ENCODE data around the gene BICD2.

Gene BICD2

DNA sequence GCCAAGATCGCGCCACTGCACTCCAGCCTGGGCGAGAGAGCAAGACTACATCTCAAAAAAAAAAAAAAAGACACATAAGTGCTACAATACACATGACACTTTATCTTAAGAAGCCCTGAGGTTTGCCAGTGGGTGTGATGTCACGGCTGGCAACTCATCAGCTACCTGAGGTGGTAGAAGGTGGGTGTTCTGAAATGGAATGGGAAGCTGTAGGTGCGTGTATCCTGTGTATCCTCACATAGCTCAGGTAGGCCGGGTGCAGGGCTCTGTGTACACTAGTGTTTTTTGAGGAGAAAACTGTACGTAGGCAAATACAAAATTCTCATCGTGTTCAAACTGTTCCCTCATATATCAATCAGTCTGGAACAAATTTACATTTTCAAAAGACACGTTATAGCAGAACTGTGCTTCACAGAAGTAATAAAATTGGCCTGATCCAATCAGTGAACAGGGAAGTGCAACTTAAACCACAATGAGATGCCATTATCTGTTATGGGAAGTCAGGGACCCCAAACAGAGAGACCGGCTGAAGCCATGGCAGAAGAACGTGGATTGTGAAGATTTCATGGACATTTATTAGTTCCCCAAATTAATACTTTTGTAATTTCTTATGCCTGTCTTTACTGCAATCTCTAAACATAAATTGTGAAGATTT lies 10.4 kb downstream of the BICD2 start:
- Histone ChIP-seq H3K27me3 (ENCODE audit: control insufficient read depth, insufficient read depth, low read length) (no peaks in the 10 kb centered on the region), H3K36me3 (ENCODE audit: control insufficient read depth, insufficient read depth, low read length) (no peaks in the 10 kb centered on the region), H3K4me3 (ENCODE audit: low read length) (no peak overlapping the region), H3K9ac (ENCODE audit: low read length) (no peak overlapping the region), H3K9me3 (ENCODE audit: control insufficient read depth, low read length) (no peaks in the 10 kb centered on the region), H3K4me1 (ENCODE audit: control insufficient read depth, insufficient read depth, low read length) (peaks cover 2% of the 10 kb centered on the region)

- no peak overlapping the region for H3K9ac ChIP-seq (ENCODE audit: low read length)
- peaks cover 15% of the 10 kb centered on the region for H3K4me1 ChIP-seq (ENCODE audit: control insufficient read depth, insufficient read depth, low read length)
- no peaks in the 10 kb centered on the region for H3K36me3 ChIP-seq (ENCODE audit: control insufficient read depth, insufficient read depth, low read length)
- H3K4me3 ChIP-seq (ENCODE audit: low read length) = no peak overlapping the region
- no peaks in the 10 kb centered on the region for H3K27me3 ChIP-seq (ENCODE audit: control insufficient read depth, insufficient read depth, low read length)
- no peaks in the 10 kb centered on the region for H3K9me3 ChIP-seq (ENCODE audit: control insufficient read depth, low read length)
These were observed 11.7 kb downstream of the BICD2 start for GRCh38 chr9:92752812-92753404.

- Histone ChIP-seq H3K27me3 (ENCODE audit: control insufficient read depth, insufficient read depth, low read length) (no peaks in the 10 kb centered on the region), H3K4me3 (ENCODE audit: low read length) (no peak overlapping the region), H3K4me1 (ENCODE audit: control insufficient read depth, insufficient read depth, low read length) (peaks cover 30% of the 10 kb centered on the region), H3K9ac (ENCODE audit: low read length) (no peak overlapping the region), H3K9me3 (ENCODE audit: control insufficient read depth, low read length) (no peaks in the 10 kb centered on the region), H3K36me3 (ENCODE audit: control insufficient read depth, insufficient read depth, low read length) (no peaks in the 10 kb centered on the region)
These were observed 14.7 kb downstream of the BICD2 start for GRCh38 chr9:92749934-92750315.

DNA sequence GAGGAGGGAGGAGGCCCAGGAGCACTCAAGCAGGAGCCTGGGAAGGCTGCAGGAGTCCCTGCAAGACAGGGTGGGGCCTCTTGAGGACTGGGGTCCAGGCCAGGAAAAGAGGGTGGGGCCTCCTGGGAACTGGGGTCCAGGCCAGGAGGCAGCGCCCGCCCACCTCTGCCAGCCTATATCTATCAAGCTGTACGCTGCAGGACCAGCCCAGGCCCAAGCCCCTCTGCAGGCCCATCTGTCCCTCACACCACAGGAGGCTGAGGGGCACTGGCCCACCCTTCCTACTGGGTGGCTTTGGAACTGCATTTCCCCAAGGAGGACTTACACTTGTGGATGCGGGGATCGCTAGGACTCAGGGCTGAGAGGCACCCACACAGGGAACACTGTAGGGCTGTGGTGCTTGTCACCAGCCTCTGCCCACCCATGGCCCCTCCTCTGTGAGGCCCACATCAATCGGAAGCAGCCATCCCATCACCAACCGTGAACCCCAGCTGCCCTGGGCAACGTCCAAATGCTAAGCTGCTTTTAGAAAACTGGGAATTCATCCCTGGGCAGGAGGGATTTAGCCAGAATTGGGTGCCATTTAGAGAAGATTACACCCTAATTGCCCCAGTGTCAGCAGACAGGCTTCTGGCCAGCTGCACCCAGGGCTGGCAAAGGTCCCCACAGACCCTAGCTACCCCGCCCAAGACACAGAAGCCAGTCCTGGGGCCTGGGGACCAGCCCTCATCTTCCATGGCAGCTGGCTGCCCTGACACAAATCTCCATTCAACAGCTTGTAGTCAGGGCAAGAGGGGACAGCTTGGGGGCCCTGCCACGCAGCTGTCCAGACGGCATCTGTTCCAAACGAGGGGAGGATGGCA lies 15.3 kb downstream of the BICD2 start:
- H3K9ac ChIP-seq (ENCODE audit: low read length) = no peak overlapping the region
- peaks cover 30% of the 10 kb centered on the region for H3K4me1 ChIP-seq (ENCODE audit: control insufficient read depth, insufficient read depth, low read length)
- no peak overlapping the region for H3K4me3 ChIP-seq (ENCODE audit: low read length)

GRCh38 chr9:92748233-92748497 lies 16.5 kb downstream of the BICD2 start:
- no peaks in the 10 kb centered on the region for H3K9me3 ChIP-seq (ENCODE audit: control insufficient read depth, low read length)
- no peaks in the 10 kb centered on the region for H3K27me3 ChIP-seq (ENCODE audit: control insufficient read depth, insufficient read depth, low read length)
- H3K4me1 ChIP-seq (ENCODE audit: control insufficient read depth, insufficient read depth, low read length) = peaks cover 30% of the 10 kb centered on the region
- H3K4me3 ChIP-seq (ENCODE audit: low read length) = no peak overlapping the region
- no peaks in the 10 kb centered on the region for H3K36me3 ChIP-seq (ENCODE audit: control insufficient read depth, insufficient read depth, low read length)
- no peak overlapping the region for H3K9ac ChIP-seq (ENCODE audit: low read length)

More for the DNA sequence above, 15.3 kb downstream of the BICD2 start:
- Histone ChIP-seq H3K36me3 (ENCODE audit: control insufficient read depth, insufficient read depth, low read length) (no peaks in the 10 kb centered on the region), H3K27me3 (ENCODE audit: control insufficient read depth, insufficient read depth, low read length) (no peaks in the 10 kb centered on the region), H3K9me3 (ENCODE audit: control insufficient read depth, low read length) (no peaks in the 10 kb centered on the region)

- Histone ChIP-seq H3K4me3 (ENCODE audit: low read length) (no peak overlapping the region), H3K27me3 (ENCODE audit: control insufficient read depth, insufficient read depth, low read length) (no peaks in the 10 kb centered on the region), H3K9me3 (ENCODE audit: control insufficient read depth, low read length) (no peaks in the 10 kb centered on the region), H3K9ac (ENCODE audit: low read length) (no peak overlapping the region), H3K36me3 (ENCODE audit: control insufficient read depth, insufficient read depth, low read length) (no peaks in the 10 kb centered on the region), H3K4me1 (ENCODE audit: control insufficient read depth, insufficient read depth, low read length) (peaks cover 30% of the 10 kb centered on the region)
These were observed 17.0 kb downstream of the BICD2 start for GRCh38 chr9:92747459-92748232.

DNA sequence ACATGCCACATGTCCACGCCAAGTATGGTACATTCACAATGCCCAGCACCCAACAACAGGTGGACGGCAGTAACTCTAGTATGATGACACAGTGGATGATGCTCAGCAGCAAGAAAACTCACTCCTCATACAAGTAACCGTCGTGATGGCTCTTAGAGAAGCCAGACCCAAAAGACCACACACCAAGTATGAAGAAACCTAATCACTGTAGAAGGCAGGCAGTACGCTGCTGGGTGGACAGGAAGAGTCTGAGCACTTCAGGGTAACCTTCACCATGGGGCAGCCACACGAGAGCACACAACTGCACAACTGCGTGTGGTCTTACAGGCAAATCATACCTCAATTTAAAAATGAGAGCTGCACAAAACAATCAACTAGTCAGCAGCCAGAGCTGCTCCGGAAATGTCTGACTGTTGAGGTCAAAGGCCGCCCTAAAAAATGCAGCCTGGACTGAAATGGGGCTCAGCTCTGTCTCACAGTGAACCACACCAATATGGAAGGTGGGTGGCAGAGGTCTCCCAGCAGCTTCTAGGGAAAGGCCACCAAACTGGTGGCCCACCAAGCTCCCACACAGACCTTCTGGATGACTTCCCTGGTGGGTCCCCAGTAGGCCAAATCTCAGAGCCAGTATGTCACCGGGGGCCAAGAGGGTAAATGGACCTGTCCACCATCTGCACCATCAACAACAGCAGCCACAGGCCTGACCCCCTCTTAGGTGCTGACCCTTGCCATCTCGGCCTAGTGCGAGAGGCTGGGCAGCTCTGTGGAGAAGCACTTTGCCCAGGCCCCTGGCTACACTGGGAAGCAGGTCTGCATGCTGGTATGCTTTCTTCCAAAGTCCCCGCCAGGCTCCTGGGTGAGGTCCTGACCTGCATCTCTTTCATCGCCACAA lies 17.8 kb downstream of the BICD2 start:
- H3K36me3 ChIP-seq (ENCODE audit: control insufficient read depth, insufficient read depth, low read length) = no peaks in the 10 kb centered on the region
- no peak overlapping the region for H3K4me3 ChIP-seq (ENCODE audit: low read length)
- H3K27me3 ChIP-seq (ENCODE audit: control insufficient read depth, insufficient read depth, low read length) = no peaks in the 10 kb centered on the region
- no peak overlapping the region for H3K9ac ChIP-seq (ENCODE audit: low read length)
- H3K9me3 ChIP-seq (ENCODE audit: control insufficient read depth, low read length) = no peaks in the 10 kb centered on the region
- peaks cover 30% of the 10 kb centered on the region for H3K4me1 ChIP-seq (ENCODE audit: control insufficient read depth, insufficient read depth, low read length)

DNA sequence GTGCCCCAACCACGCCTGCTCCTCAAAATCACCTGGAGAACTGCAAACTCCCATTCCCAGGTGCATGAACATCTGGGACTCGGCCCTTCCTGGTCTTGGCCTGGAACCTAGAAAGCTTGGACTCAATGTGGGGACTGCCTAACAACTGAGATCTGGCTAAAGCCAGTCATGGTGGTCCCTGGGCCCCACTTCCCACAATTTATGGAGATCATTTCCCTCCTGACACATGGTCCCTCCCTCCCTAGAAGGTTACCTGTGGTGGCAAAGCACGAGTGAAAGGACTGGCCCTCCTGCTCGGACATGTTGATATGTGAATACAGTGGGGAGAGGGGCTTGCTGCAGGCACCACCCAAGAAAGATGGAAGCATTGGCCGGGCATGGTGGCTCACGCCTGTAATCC lies 18.8 kb downstream of the BICD2 start:
- Histone ChIP-seq H3K9ac (ENCODE audit: low read length) (no peak overlapping the region), H3K4me3 (ENCODE audit: low read length) (no peak overlapping the region), H3K27me3 (ENCODE audit: control insufficient read depth, insufficient read depth, low read length) (no peaks in the 10 kb centered on the region), H3K36me3 (ENCODE audit: control insufficient read depth, insufficient read depth, low read length) (no peaks in the 10 kb centered on the region), H3K4me1 (ENCODE audit: control insufficient read depth, insufficient read depth, low read length) (peaks cover 31% of the 10 kb centered on the region), H3K9me3 (ENCODE audit: control insufficient read depth, low read length) (no peaks in the 10 kb centered on the region)

- no peak overlapping the region for H3K4me3 ChIP-seq (ENCODE audit: low read length)
- peaks cover 35% of the 10 kb centered on the region for H3K4me1 ChIP-seq (ENCODE audit: control insufficient read depth, insufficient read depth, low read length)
- no peak overlapping the region for H3K9ac ChIP-seq (ENCODE audit: low read length)
- no peaks in the 10 kb centered on the region for H3K36me3 ChIP-seq (ENCODE audit: control insufficient read depth, insufficient read depth, low read length)
- no peaks in the 10 kb centered on the region for H3K27me3 ChIP-seq (ENCODE audit: control insufficient read depth, insufficient read depth, low read length)
- no peaks in the 10 kb centered on the region for H3K9me3 ChIP-seq (ENCODE audit: control insufficient read depth, low read length)
These were observed 19.3 kb downstream of the BICD2 start for GRCh38 chr9:92745331-92745730.

DNA sequence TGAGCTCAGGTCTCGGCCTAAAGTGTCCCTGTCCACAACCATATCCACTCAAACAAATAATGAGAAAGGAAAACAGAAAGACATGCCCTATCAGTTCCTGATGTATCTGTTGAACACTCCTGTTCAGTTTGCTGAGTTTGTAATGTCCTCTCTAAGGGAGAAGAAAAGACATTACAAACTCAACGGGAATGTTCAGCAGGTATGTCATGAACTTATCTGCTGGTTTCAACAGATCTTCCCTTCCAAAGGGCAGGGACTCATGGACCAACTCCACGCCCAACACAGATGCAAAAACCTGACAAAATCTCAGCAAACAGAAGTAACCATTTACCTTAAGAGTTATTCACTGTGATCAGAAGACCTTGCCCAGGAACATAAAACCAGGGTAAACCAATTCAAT lies 23.7 kb downstream of the BICD2 start:
- H3K27me3 ChIP-seq (ENCODE audit: control insufficient read depth, insufficient read depth, low read length) = no peaks in the 10 kb centered on the region
- H3K9me3 ChIP-seq (ENCODE audit: control insufficient read depth, low read length) = no peaks in the 10 kb centered on the region
- no peaks in the 10 kb centered on the region for H3K36me3 ChIP-seq (ENCODE audit: control insufficient read depth, insufficient read depth, low read length)
- H3K4me3 ChIP-seq (ENCODE audit: low read length) = no peak overlapping the region
- peaks cover 42% of the 10 kb centered on the region for H3K4me1 ChIP-seq (ENCODE audit: control insufficient read depth, insufficient read depth, low read length)
- H3K9ac ChIP-seq (ENCODE audit: low read length) = no peak overlapping the region

DNA sequence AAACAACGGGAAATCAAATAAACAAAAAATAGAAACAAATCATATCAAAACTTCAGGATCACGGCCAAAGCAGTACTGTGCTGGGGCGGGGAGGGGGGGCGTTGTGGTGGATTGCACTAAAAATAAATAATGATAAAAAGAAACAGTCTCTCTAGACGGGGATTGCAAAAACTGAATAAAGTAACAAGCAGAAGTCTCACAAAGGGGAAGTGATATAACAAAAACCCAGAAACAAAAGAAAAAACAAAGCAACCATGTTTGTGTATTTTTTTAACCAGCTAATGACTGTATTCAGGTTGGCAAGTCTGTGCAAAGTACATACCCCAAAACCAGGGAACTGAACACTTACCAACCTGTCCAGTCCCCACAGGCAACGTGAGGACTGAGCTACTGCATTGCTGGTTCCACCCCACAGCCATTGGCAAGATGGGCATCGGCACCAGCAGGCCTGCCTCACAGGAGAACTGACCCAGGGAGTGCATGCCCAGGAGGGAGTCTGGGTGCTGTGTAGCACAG lies 24.1 kb downstream of the BICD2 start:
- H3K27me3 ChIP-seq (ENCODE audit: control insufficient read depth, insufficient read depth, low read length) = no peaks in the 10 kb centered on the region
- no peak overlapping the region for H3K9ac ChIP-seq (ENCODE audit: low read length)
- H3K36me3 ChIP-seq (ENCODE audit: control insufficient read depth, insufficient read depth, low read length) = no peaks in the 10 kb centered on the region
- H3K4me3 ChIP-seq (ENCODE audit: low read length) = no peak overlapping the region
- no peaks in the 10 kb centered on the region for H3K9me3 ChIP-seq (ENCODE audit: control insufficient read depth, low read length)
- H3K4me1 ChIP-seq (ENCODE audit: control insufficient read depth, insufficient read depth, low read length) = peaks cover 45% of the 10 kb centered on the region

Measured in mucosa of stomach (tissue), 1 donor.